Measurements from ENCODE around the gene MXD1. TPM values are rescaled to one million over a fixed set of nuclear protein-coding genes. Genes with fewer than 3 reads are reported as not detected.

Gene MXD1
- total and polyA plus RNA-seq, 8 donors = 1.5 to 8.6 (median 5.0) TPM

GRCh38 chr2:69979902-69980807 lies 65.2 kb downstream of the MXD1 start:
- TF ChIP-seq CTCF (IDR thresholded peaks at IDR 0.05) = no peak
- H3K4me3 ChIP-seq = no peak overlapping the region
- WGBS, 2 donors = 76 to 77% methylated on average over 8 of the region's 8 CpGs
- DNase-seq = no peak
- intact Hi-C loops (cut with DNase I) = no loop called here
- H3K27ac ChIP-seq = no peak overlapping the region
- H3K27me3 ChIP-seq = no peaks in the 10 kb centered on the region
- no peak for FAIRE-seq
- no peak for ATAC-seq
- no peaks in the 10 kb centered on the region for H3K9me3 ChIP-seq
- H3K36me3 ChIP-seq = no peaks in the 10 kb centered on the region
- H3K4me1 ChIP-seq = no peaks in the 10 kb centered on the region

- Histone ChIP-seq H3K27me3 (no peaks in the 10 kb centered on the region), H3K27ac (no peak overlapping the region), H3K4me3 (no peak overlapping the region), H3K36me3 (no peaks in the 10 kb centered on the region), H3K9me3 (no peaks in the 10 kb centered on the region), H3K4me1 (no peaks in the 10 kb centered on the region)
- intact Hi-C loops (cut with DNase I) = no loop called here
- no peak for TF ChIP-seq CTCF (IDR thresholded peaks at IDR 0.05)
- ATAC-seq (no peak), FAIRE-seq (no peak), DNase-seq (no peak)
- WGBS, 2 donors = 97 to 98% methylated on average over 3 of the region's 3 CpGs
These were observed 68.6 kb downstream of the MXD1 start for GRCh38 chr2:69983392-69983966.

- Histone ChIP-seq H3K4me3 (no peak overlapping the region), H3K4me1 (no peaks in the 10 kb centered on the region), H3K36me3 (no peaks in the 10 kb centered on the region), H3K27ac (peak overlapping the region in 1 of 4 donors; percentile 9), H3K9me3 (no peaks in the 10 kb centered on the region), H3K27me3 (no peaks in the 10 kb centered on the region)
- DNase-seq (no peak), FAIRE-seq (no peak), ATAC-seq (no peak)
- 96 to 97% methylated on average over 3 of the region's 3 CpGs for WGBS, 2 donors
- TF ChIP-seq CTCF (IDR thresholded peaks at IDR 0.05) = no peak
- intact Hi-C loops (cut with DNase I) = no loop called here
These were observed 70.3 kb downstream of the MXD1 start for GRCh38 chr2:69985216-69985615.

GRCh38 chr2:69985688-69986087 lies 70.8 kb downstream of the MXD1 start:
- Histone ChIP-seq H3K4me3 (no peak overlapping the region), H3K27ac (no peak overlapping the region), H3K36me3 (no peaks in the 10 kb centered on the region), H3K27me3 (no peaks in the 10 kb centered on the region), H3K4me1 (no peaks in the 10 kb centered on the region), H3K9me3 (no peaks in the 10 kb centered on the region)
- DNase-seq (peak in 1 of 6 donors; percentile 52), FAIRE-seq (no peak), ATAC-seq (peak in 2 of 4 donors; percentile 68 to 80)
- no peak for TF ChIP-seq CTCF (IDR thresholded peaks at IDR 0.05)
- intact Hi-C loops (cut with DNase I) = no loop called here
- 87 to 91% methylated on average over 10 of the region's 10 CpGs for WGBS, 2 donors

- Histone ChIP-seq H3K27me3 (no peaks in the 10 kb centered on the region), H3K4me3 (no peak overlapping the region), H3K4me1 (no peaks in the 10 kb centered on the region), H3K27ac (no peak overlapping the region), H3K36me3 (no peaks in the 10 kb centered on the region), H3K9me3 (no peaks in the 10 kb centered on the region)
- no peak for DNase-seq
- no peak for ATAC-seq
- FAIRE-seq = no peak
- no peak for TF ChIP-seq CTCF (IDR thresholded peaks at IDR 0.05)
- intact Hi-C loops (cut with DNase I) = no loop called here
- WGBS, 2 donors = 89 to 97% methylated on average over 4 of the region's 4 CpGs
These were observed 71.8 kb downstream of the MXD1 start for GRCh38 chr2:69986691-69987090.
